NCI-H748 (cell line): Measurements from ENCODE around the gene MRPS23.

Experiments
- DNase-seq: peaks from one replicate; lab custom pipeline; 2025; ENCODE audit not compliant: unreplicated experiment; lab: John Stamatoyannopoulos, UW

MRPS23 gene

GRCh38 chr17:57879437-57880085, 29.7 kb upstream of the MRPS23 start:
- no peak for DNase-seq

- no peak for DNase-seq
Measured at GRCh38 chr17:57877803-57878377, 28.0 kb upstream of the MRPS23 start.

DNA sequence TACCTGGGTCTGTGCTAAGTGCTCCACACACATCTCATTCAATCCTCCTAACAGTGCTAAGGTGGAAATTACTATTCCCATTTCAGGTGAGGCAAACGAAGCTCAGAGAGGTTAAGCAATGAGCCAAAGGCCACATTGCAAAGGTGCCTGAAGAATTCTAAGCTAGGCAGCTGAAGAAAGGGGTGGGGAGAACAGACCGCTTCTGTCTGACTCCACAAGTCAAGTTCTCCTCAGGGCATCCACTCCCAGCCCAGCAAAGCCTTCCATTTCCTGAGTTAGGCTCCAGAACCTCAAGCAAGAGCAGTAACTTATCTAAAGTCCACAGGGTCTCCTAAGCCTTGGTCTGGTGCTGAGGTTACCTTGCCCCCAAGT, 27.0 kb upstream of the MRPS23 start:
- DNase-seq = no peak

GRCh38 chr17:57876023-57876865, 26.4 kb upstream of the MRPS23 start:
- no peak for DNase-seq

- DNase-seq = no peak
Measured at GRCh38 chr17:57875290-57876022, 25.6 kb upstream of the MRPS23 start.

DNA sequence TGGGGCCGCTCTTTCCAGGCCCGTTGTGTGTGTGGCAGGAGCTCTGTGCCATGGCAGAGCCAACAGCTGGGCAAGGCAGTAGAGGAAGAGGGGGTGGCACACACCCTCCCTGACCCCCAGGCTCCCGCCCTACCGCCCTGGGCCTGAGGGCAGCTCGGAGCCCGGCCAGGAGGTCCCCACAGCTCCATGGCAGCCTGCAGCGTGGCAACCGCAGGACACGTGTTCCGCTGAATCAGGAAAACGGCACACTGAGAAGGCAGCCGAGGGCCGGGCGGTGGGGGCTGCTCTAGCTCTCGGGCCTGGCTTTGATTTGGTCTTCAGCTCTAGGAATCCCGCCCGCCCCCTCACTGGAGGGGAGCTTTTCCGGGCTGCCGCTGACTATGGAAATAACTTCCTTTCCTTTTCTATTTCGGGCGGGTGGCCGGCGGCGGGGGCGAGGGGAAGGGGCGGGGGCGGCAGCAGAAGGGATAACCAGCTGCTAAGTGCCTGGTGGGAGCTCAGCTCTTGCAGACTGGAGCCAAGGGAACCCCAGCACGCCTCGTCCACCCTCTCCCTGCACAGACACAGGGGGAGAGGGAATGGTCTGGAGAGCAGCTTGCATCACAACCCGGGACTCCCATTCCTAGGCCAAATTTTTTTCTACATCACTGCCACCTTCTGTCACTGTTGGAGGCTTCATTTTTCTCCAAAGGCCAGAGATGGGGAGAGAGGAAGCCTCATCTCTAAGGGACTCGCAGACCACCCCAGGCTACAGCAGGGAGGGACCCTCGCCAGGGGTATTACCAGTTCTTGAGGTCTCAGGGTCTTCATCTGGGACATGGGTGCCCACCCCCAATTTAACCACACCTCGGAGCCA, 24.8 kb upstream of the MRPS23 start:
- no peak for DNase-seq

GRCh38 chr17:57874058-57874419, 24.2 kb upstream of the MRPS23 start:
- DNase-seq = no peak

GRCh38 chr17:57873261-57874057, 23.6 kb upstream of the MRPS23 start:
- no peak for DNase-seq

- no peak for DNase-seq
Measured at GRCh38 chr17:57872536-57872935, 22.7 kb upstream of the MRPS23 start.

GRCh38 chr17:57871863-57872262, 22.0 kb upstream of the MRPS23 start:
- no peak for DNase-seq

DNA sequence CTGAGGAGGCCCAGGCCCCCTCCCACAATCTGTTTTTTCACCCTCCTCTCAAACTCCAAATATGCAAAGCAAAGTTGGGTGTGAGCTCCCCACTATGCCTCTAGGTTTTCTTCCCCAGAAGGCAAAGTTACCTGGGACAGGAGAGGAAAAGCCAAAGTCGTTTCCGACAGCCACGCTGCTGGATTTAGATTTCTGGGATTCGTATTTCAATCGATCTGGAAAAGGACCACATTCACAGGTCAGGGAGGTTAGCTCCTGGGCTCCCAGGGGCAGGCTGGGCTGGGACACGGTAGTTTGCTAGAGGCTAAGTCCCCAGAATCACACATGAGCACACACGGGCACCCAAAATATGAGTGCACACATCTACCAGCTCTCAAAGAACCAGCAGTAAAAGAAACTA, 21.3 kb upstream of the MRPS23 start:
- no peak for DNase-seq

DNA sequence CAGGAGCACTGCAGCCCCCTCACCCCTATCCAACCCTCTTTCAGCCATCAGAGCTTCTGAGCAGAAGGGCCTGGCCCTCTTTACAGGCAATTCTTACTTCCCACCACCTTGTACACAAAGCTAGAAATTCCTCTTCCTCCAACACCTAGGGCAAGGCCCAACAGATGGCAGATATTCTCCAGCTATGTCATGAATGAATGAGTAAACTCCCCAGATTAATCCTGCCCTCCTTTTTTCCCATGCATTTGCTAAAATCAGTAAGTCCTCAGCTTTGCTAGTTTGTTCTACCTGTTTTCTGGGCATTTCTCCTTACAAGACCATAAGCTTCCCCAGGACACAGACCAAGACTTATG, 20.4 kb upstream of the MRPS23 start:
- DNase-seq = no peak

DNA sequence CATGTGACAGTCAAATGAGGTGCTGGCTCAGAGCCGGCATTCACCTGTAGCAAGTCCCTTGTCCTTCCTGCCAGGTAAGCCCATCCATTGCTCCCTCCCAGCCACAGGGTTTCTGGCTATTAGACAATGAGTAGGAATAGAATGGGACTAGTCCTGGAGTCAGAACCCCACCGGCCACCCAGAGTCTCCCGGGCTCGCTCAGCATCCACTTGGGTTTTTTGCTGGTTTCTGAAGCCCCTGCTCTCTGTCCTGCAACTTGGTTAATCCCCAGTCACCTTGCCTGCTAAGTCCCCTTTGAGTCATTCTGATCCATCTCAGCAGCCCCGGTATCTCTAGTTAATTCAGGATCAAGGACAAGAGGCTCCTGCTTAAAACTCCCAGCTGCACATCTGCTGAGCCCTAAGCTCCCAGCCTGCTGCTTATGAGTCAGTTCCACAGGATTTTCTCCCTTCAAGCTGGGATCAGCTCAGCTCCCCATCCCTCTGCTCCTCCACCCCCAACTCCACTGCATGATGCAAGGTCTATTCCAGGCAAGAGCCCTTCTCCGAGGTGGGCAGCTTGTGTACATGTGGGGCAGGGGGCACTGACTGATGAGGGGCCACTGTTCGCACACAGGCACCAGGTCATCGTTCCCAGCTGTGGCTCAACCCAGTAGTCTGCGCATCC, 19.9 kb upstream of the MRPS23 start:
- no peak for DNase-seq

- DNase-seq = no peak
Measured at GRCh38 chr17:57868910-57869616, 19.2 kb upstream of the MRPS23 start.

DNA sequence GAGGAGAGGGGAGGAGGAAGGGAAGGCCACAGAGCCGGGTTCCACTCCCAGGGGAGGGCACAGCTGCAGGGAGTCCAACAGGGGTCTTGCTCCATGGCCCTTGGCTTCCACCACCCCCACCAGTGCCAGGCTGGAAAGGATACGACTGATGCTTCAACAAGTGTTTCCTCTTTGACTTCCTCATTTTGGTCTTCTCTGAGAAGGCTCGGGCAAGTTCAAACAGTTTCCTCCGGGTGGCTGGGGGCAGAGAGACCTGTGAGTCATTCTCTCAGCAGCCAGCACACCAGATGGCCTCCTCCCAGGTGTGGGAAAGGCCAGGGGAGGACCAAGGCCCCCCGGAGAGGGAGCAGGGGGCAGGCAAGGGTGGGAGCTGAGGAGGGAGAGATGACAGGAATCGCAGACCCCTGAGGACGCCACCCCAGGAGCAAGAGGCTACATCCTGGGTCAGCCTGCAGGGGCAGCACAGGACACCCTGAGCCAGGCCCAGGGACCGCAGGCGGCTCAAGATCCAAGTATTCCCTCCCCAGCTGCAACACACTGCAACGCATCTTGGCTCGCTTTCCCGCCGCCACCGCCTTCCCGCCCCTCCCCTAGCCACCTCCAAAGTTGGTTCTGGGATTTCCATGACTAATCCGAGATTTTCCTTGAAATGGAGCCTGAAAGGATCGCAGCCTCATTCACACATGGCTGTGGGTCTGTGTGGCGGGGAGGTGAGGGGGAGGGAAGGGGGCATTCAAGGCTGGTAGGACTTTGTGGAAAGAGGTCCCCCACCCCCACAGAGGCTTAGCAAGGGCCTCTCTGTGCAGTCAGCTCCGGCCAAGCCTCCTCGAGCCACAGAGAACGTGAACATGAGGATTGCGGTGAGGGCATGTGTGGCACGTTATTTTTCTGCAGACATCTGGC, 18.4 kb upstream of the MRPS23 start:
- no peak for DNase-seq

- DNase-seq = no peak
Measured at GRCh38 chr17:57867126-57867525, 17.3 kb upstream of the MRPS23 start.

DNA sequence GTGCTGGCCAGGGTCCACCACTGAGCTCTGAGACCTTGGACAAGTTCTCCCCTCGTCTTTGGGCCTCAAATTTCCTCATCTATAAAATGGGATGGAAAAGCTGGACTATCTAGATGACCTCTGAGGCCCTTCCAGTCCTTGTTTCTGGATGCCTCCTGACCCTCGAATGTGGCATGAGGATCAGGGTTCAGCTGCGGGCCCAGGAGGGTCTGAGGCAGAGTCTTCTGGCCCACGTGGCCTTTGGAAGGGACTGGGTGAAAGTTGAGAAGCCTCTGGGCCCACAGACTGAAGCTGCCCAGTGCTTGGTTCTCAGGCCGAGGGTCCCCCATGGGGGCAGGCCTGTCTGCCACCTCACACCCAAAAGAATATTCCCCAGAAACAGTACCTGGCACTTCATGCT, 16.9 kb upstream of the MRPS23 start:
- no peak for DNase-seq

DNA sequence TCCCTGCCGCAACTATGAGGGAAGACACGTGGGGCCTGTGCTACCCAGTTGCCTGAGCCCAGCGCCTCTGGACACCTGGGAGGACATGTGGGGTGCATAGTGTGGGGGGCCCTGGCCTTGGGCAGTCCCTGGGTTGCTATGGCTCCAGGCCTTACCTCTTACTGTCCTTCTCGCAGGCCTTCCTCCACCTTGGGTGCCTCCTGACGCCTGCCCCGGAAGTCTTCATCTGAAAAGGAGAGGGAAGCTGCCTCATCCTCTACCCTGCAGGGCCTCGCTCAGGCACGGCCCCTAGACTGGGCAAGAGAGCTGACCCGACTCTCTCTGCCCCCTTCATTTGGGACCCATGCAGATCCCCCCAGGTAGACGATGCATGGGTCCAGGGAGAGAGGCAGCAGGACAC, 16.5 kb upstream of the MRPS23 start:
- DNase-seq = no peak
